Right ventricle myocardium superior (tissue), 1 donor: ENCODE measurements around the gene ANKRD55. TPM values are rescaled to one million over a fixed set of nuclear protein-coding genes. Genes with fewer than 3 reads are reported as not detected.
A peak's percentile ranks its signal among the peaks of the same experiment; 100 is the strongest.
"Not testable (repeated sequence)": the region's sequence is repeated elsewhere in the genome, so short reads cannot be mapped to it uniquely, and the experiment has no call there.

Experiments
- ATAC-seq: fragments of 200-7000 bp; cut with Tn5 transposase; one replicate; pipeline ENCODE4 v1.9.1; 2020; ENCODE audit warnings: mild to moderate bottlenecking; ENCODE audit not compliant: poor library complexity
- DNase-seq: peaks from one replicate; pipeline ENCODE4 v3.0.0-alpha.2; 2020
- intact Hi-C: fragments of 100-400 bp; cut with DNase I; formaldehyde crosslinking; loops from one replicate; pipeline ENCODE4 v1.11.2; 2022
- total RNA-seq: library from RNA; stranded (reverse); fragmentation: NEBNext Ultra II Directional; extraction: Animal tissue kit (Norgen Biotek cat#: 25700); gene quantifications from one replicate; pipeline ENCODE4 v1.2.1, GENCODE V29; 2021
- donor health status: DM: no; HTN: yes; CAD: no; lungs with severe emphysema.

Gene ANKRD55
- total RNA-seq, 1 donor from 2014 or later, result not detected

GRCh38 chr5:56081053-56081642 is 152.0 kb downstream of the ANKRD55 start:
- DNase-seq, intact Hi-C loops: not testable (repeated sequence)
- peak; percentile 54 for ATAC-seq

- DNase-seq (no peak), ATAC-seq (no peak)
- intact Hi-C loops, result no loop called here
These were observed 152.6 kb downstream of the ANKRD55 start for GRCh38 chr5:56080375-56081052.

- intact Hi-C loops, result loop anchor here (5.0 kb wide), 1 partner anchor 98 kb away; no protein-coding TSS in a partner anchor
- not testable (repeated sequence) for ATAC-seq, DNase-seq
These were observed 154.0 kb downstream of the ANKRD55 start for GRCh38 chr5:56079157-56079500.

GRCh38 chr5:56078278-56079156 is 154.6 kb downstream of the ANKRD55 start:
- intact Hi-C loops, result loop anchor here (5.0 kb wide), 1 partner anchor 99 kb away; no protein-coding TSS in a partner anchor
- DNase-seq, result peak; percentile 62
- ATAC-seq, result peak; percentile 77

- ATAC-seq, result no peak
- intact Hi-C loops, result loop anchor here (5.0 kb wide), 1 partner anchor 99 kb away; no protein-coding TSS in a partner anchor
- no peak for DNase-seq
These were observed 155.3 kb downstream of the ANKRD55 start for GRCh38 chr5:56077796-56078233.

GRCh38 chr5:56076486-56076885 is 156.6 kb downstream of the ANKRD55 start:
- intact Hi-C loops, result loop anchor here (5.0 kb wide), 1 partner anchor 101 kb away; no protein-coding TSS in a partner anchor
- DNase-seq (no peak), ATAC-seq (no peak)

- DNase-seq (peak; percentile 61), ATAC-seq (peak; percentile 63)
- intact Hi-C loops, result loop anchor here (5.0 kb wide), 1 partner anchor 102 kb away; no protein-coding TSS in a partner anchor
These were observed 157.8 kb downstream of the ANKRD55 start for GRCh38 chr5:56075361-56075760.

GRCh38 chr5:56072863-56073766 is 160.0 kb downstream of the ANKRD55 start:
- DNase-seq, result no peak
- no peak for ATAC-seq
- intact Hi-C loops, result no loop called here

GRCh38 chr5:56071470-56071869 is 161.7 kb downstream of the ANKRD55 start:
- intact Hi-C loops, result no loop called here
- ATAC-seq (no peak), DNase-seq (no peak)

GRCh38 chr5:56070851-56071465 is 162.2 kb downstream of the ANKRD55 start:
- peak; percentile 34 for ATAC-seq
- intact Hi-C loops, result no loop called here
- DNase-seq, result no peak

GRCh38 chr5:56069652-56070226 is 163.4 kb downstream of the ANKRD55 start:
- ATAC-seq, result peak; percentile 42
- intact Hi-C loops, result no loop called here
- DNase-seq, result no peak

- DNase-seq, result no peak
- no peak for ATAC-seq
- intact Hi-C loops, result no loop called here
These were observed 166.1 kb downstream of the ANKRD55 start for GRCh38 chr5:56066931-56067450.

GRCh38 chr5:56064984-56065383 is 168.1 kb downstream of the ANKRD55 start:
- no peak for ATAC-seq
- DNase-seq, result no peak
- intact Hi-C loops, result no loop called here

GRCh38 chr5:56060276-56061110 is 172.6 kb downstream of the ANKRD55 start:
- DNase-seq, result no peak
- ATAC-seq, result no peak
- intact Hi-C loops, result no loop called here

- no peak for DNase-seq
- no peak for ATAC-seq
- intact Hi-C loops, result no loop called here
These were observed 173.3 kb downstream of the ANKRD55 start for GRCh38 chr5:56059854-56060253.

- no peak for ATAC-seq
- intact Hi-C loops, result no loop called here
- no peak for DNase-seq
These were observed 176.3 kb downstream of the ANKRD55 start for GRCh38 chr5:56056875-56057274.
